PC-3 (cell line): ENCODE results near the gene EIF2S2. TPM values are rescaled to one million over a fixed set of nuclear protein-coding genes. Genes with fewer than 3 reads are reported as not detected.

ENCODE experiments used
- ATAC-seq: fragments of 200-7000 bp; cut with Tn5 transposase; 2 replicates; pipeline ENCODE4 v1.9.1; 2020; ENCODE audit warnings: mild to moderate bottlenecking, moderate library complexity
- BruUV-seq: library from RNA; stranded (reverse); fragments of 400-500 nt; replicated peaks from 2 replicates; lab custom pipeline; 2021; lab: Mats Ljungman, UMichigan
- CTCF ChIA-PET: fragments of 300-600 bp; sonication (Branson Sonifier 250); formaldehyde crosslinking; loops from one replicate; lab custom pipeline; 2022; ENCODE audit warnings: antibody characterized with exemption; lab: Charles Lee
- POLR2A ChIA-PET: fragments of 300-600 bp; sonication (Branson Sonifier 250); formaldehyde crosslinking; loops from one replicate; lab custom pipeline; 2022; ENCODE audit warnings: antibody characterized with exemption; ENCODE audit not compliant: unreplicated experiment; lab: Charles Lee
- DNase-seq: peaks from one replicate; pipeline ENCODE4 v3.0.0-alpha.2; 2015
- H2AFZ ChIP-seq: fragments of 300-600 bp; sonication (generic); 2 replicates; pipeline ENCODE4 v1.6.0; 2016; ENCODE audit warnings: antibody characterized with exemption, low read length
- H3F3A ChIP-seq: fragments of 300-600 bp; sonication (generic); one replicate; pipeline ENCODE4 v1.6.0; 2017; ENCODE audit warnings: antibody characterized with exemption, low read length, control low read depth, mild to moderate bottlenecking; ENCODE audit not compliant: unreplicated experiment
- H3K27ac ChIP-seq: fragments of 300-600 bp; sonication (generic); 2 replicates; pipeline ENCODE4 v1.5.1; 2016; ENCODE audit warnings: mild to moderate bottlenecking, low read length
- H3K27me3 ChIP-seq: fragments of 300-600 bp; sonication (generic); 2 replicates; pipeline ENCODE4 v1.6.1; 2016; ENCODE audit warnings: low read length, mixed read lengths
- H3K36me3 ChIP-seq: fragments of 300-600 bp; sonication (generic); 2 replicates; pipeline ENCODE4 v1.6.1; 2016; ENCODE audit warnings: low read depth, mixed run types, low read length, mixed read lengths
- H3K4me1 ChIP-seq: fragments of 300-600 bp; sonication (generic); 2 replicates; pipeline ENCODE4 v1.5.1; 2016; ENCODE audit warnings: low read length; ENCODE audit not compliant: insufficient read depth
- H3K4me2 ChIP-seq: fragments of 300-600 bp; sonication (generic); 2 replicates; pipeline ENCODE4 v1.6.0; 2016; ENCODE audit warnings: low read length
- H3K4me3 ChIP-seq: fragments of 300-600 bp; sonication (generic); 2 replicates; pipeline ENCODE4 v1.5.1; 2016; ENCODE audit warnings: mild to moderate bottlenecking, low read length, mixed read lengths
- H3K79me2 ChIP-seq: fragments of 300-600 bp; sonication (generic); 2 replicates; pipeline ENCODE4 v1.6.1; 2017; ENCODE audit warnings: low read length, mixed read lengths
- H3K9ac ChIP-seq: fragments of 300-600 bp; sonication (generic); 2 replicates; pipeline ENCODE4 v1.6.0; 2016; ENCODE audit warnings: mild to moderate bottlenecking, low read length
- H3K9me2 ChIP-seq: fragments of 300-600 bp; sonication (generic); replicated peaks from 2 replicates; pipeline ENCODE4 v1.6.1; 2016; ENCODE audit warnings: mixed run types, low read length, mixed read lengths
- H3K9me3 ChIP-seq: fragments of 300-600 bp; sonication (generic); 2 replicates; pipeline ENCODE4 v1.6.1; 2016; ENCODE audit warnings: low read length, mixed read lengths
- H4K20me1 ChIP-seq: fragments of 300-600 bp; sonication (generic); 2 replicates; pipeline ENCODE4 v1.6.1; 2016; ENCODE audit warnings: low read length, mixed read lengths
- EZH2 ChIP-seq: fragments of 300-600 bp; sonication (generic); IDR thresholded peaks from one replicate; pipeline ENCODE4 v1.6.1; 2017; ENCODE audit warnings: antibody characterized with exemption, mild to moderate bottlenecking, low read length; ENCODE audit not compliant: unreplicated experiment
- EZH2phosphoT487 ChIP-seq: fragments of 300-600 bp; sonication (generic); IDR thresholded peaks from 2 replicates; pipeline ENCODE4 v1.6.1; 2018; ENCODE audit warnings: mild to moderate bottlenecking, antibody characterized with exemption, low read length, borderline replicate concordance
- intact Hi-C: fragments of 100-400 bp; cut with micrococcal nuclease; formaldehyde crosslinking; loops from 2 replicates; pipeline ENCODE4 v1.9.0; 2023
- total RNA-seq: library from RNA; depleted of rRNA; stranded (reverse); fragments of >200 nt; gene quantifications from 2 replicates; pipeline ENCODE4 v1.2.3, GENCODE V29; 2014
- TF ChIP-seq, protein P1 (sequence below): fragments of 300-600 bp; sonication (generic); conservative IDR thresholded peaks from 2 replicates; pipeline ENCODE4 v1.5.1; 2017; ENCODE audit warnings: antibody characterized with exemption, low read depth, mild to moderate bottlenecking, low read length

Gene EIF2S2
- total RNA-seq, 1 experiment from 2014 or later, result 83.4 TPM

GRCh38 chr20:34120213-34120612 is 8.2 kb upstream of the EIF2S2 start:
- H2AFZ ChIP-seq, result no peak overlapping the region
- no peaks in the 10 kb centered on the region for H3K27me3 ChIP-seq
- no peak overlapping the region for H3K27ac ChIP-seq
- H3F3A ChIP-seq, result no peaks in the 10 kb centered on the region
- POLR2A ChIA-PET, result no interaction called here
- no peaks in the 10 kb centered on the region for H3K9me3 ChIP-seq
- intact Hi-C loops, result no loop called here
- TF ChIP-seq, protein P1, sequence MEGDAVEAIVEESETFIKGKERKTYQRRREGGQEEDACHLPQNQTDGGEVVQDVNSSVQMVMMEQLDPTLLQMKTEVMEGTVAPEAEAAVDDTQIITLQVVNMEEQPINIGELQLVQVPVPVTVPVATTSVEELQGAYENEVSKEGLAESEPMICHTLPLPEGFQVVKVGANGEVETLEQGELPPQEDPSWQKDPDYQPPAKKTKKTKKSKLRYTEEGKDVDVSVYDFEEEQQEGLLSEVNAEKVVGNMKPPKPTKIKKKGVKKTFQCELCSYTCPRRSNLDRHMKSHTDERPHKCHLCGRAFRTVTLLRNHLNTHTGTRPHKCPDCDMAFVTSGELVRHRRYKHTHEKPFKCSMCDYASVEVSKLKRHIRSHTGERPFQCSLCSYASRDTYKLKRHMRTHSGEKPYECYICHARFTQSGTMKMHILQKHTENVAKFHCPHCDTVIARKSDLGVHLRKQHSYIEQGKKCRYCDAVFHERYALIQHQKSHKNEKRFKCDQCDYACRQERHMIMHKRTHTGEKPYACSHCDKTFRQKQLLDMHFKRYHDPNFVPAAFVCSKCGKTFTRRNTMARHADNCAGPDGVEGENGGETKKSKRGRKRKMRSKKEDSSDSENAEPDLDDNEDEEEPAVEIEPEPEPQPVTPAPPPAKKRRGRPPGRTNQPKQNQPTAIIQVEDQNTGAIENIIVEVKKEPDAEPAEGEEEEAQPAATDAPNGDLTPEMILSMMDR, result no peak
- TF ChIP-seq EZH2phosphoT487, result no peak
- H3K4me3 ChIP-seq, result no peak overlapping the region
- no peaks in the 10 kb centered on the region for H3K9me2 ChIP-seq
- no peak overlapping the region for H3K9ac ChIP-seq
- H4K20me1 ChIP-seq, result no peaks in the 10 kb centered on the region
- no TSS peak for BruUV-seq
- H3K79me2 ChIP-seq, result no peaks in the 10 kb centered on the region
- CTCF ChIA-PET, result no interaction called here
- no peak for DNase-seq
- no peaks in the 10 kb centered on the region for H3K36me3 ChIP-seq
- no peak for ATAC-seq
- H3K4me1 ChIP-seq, result no peaks in the 10 kb centered on the region
- no peak overlapping the region for H3K4me2 ChIP-seq

GRCh38 chr20:34115232-34115631 is 3.2 kb upstream of the EIF2S2 start:
- Histone ChIP-seq H3K9me3 (no peaks in the 10 kb centered on the region), H3K4me1 (0 out of 2 replicates have a peak, but pooled peaks cover under 1% of the 10 kb centered on the region), H4K20me1 (peaks cover 14% of the 10 kb centered on the region), H3K9ac (no peak overlapping the region), H3K9me2 (no peaks in the 10 kb centered on the region), H3K4me3 (no peak overlapping the region), H3K27me3 (no peaks in the 10 kb centered on the region), H2AFZ (no peak overlapping the region), H3K79me2 (peaks cover 18% of the 10 kb centered on the region), H3F3A (no peaks in the 10 kb centered on the region), H3K4me2 (no peak overlapping the region), H3K36me3 (no peaks in the 10 kb centered on the region), H3K27ac (no peak overlapping the region)
- intact Hi-C loops, result no loop called here
- no peak for ATAC-seq
- DNase-seq, result no peak
- TF ChIP-seq EZH2, result no peak
- no peak for TF ChIP-seq EZH2phosphoT487
- TF ChIP-seq, protein P1, result no peak
- ChIA-PET CTCF (no interaction called here), POLR2A (no interaction called here)
- no TSS peak for BruUV-seq

- H3K4me3 ChIP-seq, result no peak overlapping the region
- H4K20me1 ChIP-seq, result peaks cover 18% of the 10 kb centered on the region
- H3K4me1 ChIP-seq, result 0 out of 2 replicates have a peak, but pooled peaks cover 5% of the 10 kb centered on the region
- ChIA-PET CTCF (no interaction called here), POLR2A (no interaction called here)
- no peak overlapping the region for H2AFZ ChIP-seq
- no peak for DNase-seq
- no peaks in the 10 kb centered on the region for H3K36me3 ChIP-seq
- no peaks in the 10 kb centered on the region for H3K9me3 ChIP-seq
- no TSS peak for BruUV-seq
- no peak for ATAC-seq
- TF ChIP-seq, protein P1, result no peak
- TF ChIP-seq EZH2phosphoT487 (no peak), EZH2 (no peak)
- peaks cover 22% of the 10 kb centered on the region for H3K79me2 ChIP-seq
- H3K9me2 ChIP-seq, result no peaks in the 10 kb centered on the region
- no peaks in the 10 kb centered on the region for H3F3A ChIP-seq
- no peaks in the 10 kb centered on the region for H3K27me3 ChIP-seq
- no peak overlapping the region for H3K4me2 ChIP-seq
- no peak overlapping the region for H3K27ac ChIP-seq
- intact Hi-C loops, result loop anchor here (5.0 kb wide), 1 partner anchor 383 kb away; the partner anchor contains the start of gene ZNF341
- no peak overlapping the region for H3K9ac ChIP-seq
These were observed 2.8 kb upstream of the EIF2S2 start for GRCh38 chr20:34114809-34115208.
